Measurements from ENCODE around the gene SRD5A1.
A peak's percentile ranks its signal among the peaks of the same experiment; 100 is the strongest.
"Not testable (repeated sequence)": the region's sequence is repeated elsewhere in the genome, so short reads cannot be mapped to it uniquely, and the experiment has no call there.

Gene SRD5A1

DNA sequence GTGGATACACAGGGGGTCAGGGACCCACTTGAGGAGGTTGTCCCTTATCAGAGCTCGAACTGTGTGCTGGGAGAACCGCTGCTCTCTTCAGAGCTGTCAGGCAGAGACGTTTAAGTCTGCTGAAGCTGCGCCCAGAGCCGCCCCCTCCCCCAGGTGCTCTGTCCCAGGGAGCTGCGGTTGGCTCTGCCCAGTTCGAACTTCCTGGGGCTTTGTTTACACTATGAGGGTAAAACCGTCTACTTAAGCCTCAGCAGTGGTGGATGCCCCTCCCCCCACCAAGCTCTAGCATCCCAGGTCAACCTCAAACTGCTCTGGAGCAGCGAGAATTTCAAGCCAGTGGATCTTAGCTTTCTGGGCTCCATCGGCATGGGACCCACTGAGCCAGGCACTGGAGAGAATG, 15.9 kb downstream of the SRD5A1 start:
- DNase-seq, result no peak

DNA sequence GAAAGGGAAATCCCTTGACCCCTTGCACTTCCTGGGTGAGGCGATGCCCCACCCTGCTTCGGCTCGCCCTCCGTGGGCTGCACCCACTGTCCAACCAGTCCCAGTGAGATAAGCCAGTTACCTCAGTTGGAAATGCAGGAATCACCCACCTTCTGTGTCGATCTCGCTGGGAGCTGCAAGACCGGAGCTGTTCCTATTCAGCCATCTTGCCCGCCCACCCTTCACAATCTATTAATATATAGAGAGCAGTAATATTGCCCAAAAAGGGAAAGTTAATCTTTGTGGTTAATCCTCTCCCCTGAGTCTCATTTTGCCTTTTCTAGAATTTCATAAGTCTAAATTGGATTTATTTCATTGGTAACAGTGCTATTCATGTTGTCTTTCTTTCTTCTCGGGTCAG, 16.4 kb downstream of the SRD5A1 start:
- no peak for DNase-seq

- DNase-seq, result no peak
Observed at GRCh38 chr5:6652025-6652424, 18.8 kb downstream of the SRD5A1 start.

DNA sequence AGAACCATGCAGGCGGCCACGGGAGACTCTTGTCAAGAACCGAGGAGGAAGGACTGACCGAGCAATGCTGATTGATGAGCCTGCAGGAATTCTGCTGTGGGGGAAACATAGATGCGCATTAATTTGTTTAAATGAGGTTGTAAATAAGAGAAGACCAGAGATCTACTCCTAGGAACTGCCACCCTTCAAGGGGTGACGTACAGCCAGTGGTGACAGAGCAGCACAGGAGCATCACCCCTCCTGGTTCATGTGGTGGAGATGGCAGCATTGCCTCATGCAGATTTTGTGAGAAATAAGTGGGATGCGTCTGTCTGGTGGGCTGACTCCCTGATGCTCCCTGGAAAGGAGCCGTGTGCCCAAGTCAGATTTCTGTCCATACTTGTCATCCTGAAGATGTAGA, 22.2 kb downstream of the SRD5A1 start:
- DNase-seq, result no peak

DNA sequence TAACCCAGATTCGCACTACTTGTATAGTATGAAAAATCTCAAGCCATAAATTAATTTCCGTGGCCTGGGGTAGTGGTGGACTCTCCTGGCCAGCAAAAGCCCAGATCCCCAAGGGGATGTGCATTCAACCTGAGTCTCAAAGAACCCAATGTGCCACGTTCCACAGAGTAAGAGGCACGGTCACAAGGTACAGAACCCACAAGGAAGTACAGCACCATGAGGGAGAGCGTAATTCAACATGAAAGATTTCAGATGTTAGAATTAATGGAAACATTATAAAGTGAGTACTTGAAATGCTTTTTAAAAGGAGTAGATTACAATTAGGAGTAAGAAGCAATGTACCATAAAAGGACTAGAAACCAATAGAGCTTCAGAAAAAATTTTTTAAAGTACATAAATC, 23.4 kb downstream of the SRD5A1 start:
- no peak for DNase-seq

- no peak for DNase-seq
Observed at GRCh38 chr5:6659941-6660684, 26.9 kb downstream of the SRD5A1 start.

GRCh38 chr5:6660688-6661087, 27.4 kb downstream of the SRD5A1 start:
- DNase-seq, result no peak

DNA sequence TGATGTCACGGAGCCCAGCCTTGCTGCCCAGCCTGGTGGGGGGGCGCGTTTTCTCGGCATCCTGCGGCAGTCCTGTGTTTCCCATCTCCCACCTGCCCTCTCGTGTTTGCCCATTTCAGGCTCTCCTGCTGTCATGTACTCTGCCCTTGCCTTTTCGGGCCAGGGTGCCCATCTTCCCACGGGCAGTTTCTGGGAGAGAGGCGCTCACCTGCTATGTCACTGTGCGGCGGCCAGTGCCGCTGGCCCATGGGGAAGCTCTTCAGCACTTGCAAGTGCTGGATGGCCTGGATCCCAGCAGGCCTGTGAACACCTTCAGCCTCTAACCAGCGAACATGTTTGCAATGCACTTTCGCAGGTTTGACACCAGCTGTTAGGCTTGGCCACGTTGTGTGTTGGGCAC, 33.5 kb downstream of the SRD5A1 start:
- DNase-seq, result no peak

DNA sequence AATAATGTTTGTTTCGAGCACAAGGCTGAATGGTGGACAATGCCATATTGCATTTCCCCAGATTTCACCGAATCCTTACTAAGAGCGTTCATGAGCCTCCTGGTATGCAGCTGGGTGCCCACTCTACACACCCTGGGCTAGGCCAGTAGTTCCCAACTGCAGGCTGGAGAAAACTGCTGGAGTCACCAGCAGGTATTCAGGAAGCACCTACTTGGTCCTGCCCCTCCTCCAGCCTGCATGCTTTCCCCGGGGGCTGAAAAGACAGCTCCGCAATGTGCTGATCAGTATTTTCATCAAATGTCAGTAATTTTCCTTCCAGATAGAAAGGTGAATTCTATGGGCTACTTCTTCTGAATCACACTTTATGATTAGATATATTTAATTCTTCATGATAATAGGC, 34.4 kb downstream of the SRD5A1 start:
- DNase-seq, result no peak

GRCh38 chr5:6668717-6669116, 35.5 kb downstream of the SRD5A1 start:
- not testable (repeated sequence) for DNase-seq

- no peak for DNase-seq
Observed at GRCh38 chr5:6673031-6673430, 39.8 kb downstream of the SRD5A1 start.

DNA sequence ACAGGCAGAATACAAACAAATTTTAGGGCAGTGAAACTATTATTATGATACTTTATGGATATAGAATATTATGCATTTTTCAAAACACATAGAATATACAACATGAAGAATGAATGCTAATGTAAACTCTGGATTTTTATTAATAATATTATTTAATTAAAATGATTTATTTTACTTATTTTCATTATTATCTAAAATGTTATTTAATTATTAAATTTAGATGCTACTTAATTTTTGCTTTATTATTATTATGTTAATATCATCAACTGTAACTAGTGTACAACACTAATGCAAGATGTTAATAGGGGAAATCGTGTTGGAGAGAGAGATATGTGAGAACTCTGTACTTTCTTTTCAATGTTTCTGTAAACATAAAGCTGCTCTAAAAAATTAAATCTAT, 40.7 kb downstream of the SRD5A1 start:
- no peak for DNase-seq

DNA sequence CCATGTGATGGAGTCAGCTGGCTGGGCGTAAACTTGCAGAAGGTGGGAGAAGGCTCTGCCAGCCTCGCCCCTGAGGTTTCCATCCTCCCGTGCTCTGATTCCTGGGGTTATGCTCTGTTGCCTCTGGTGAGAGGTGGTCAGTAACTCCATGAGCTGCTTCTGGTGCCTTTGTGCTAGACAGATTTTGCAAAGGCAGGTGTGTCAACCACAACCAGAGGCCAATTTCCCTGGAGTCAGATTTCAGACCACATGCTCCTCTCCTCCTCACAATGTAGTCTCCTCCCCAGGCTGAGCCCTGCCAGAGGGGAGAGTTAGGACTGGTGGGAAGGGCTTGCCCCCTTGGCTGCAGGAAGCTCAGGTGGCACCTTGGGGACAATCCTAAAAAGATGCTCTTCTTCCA, 41.2 kb downstream of the SRD5A1 start:
- DNase-seq, result peak; percentile 13

- no peak for DNase-seq
Observed at GRCh38 chr5:6674886-6675285, 41.6 kb downstream of the SRD5A1 start.

DNA sequence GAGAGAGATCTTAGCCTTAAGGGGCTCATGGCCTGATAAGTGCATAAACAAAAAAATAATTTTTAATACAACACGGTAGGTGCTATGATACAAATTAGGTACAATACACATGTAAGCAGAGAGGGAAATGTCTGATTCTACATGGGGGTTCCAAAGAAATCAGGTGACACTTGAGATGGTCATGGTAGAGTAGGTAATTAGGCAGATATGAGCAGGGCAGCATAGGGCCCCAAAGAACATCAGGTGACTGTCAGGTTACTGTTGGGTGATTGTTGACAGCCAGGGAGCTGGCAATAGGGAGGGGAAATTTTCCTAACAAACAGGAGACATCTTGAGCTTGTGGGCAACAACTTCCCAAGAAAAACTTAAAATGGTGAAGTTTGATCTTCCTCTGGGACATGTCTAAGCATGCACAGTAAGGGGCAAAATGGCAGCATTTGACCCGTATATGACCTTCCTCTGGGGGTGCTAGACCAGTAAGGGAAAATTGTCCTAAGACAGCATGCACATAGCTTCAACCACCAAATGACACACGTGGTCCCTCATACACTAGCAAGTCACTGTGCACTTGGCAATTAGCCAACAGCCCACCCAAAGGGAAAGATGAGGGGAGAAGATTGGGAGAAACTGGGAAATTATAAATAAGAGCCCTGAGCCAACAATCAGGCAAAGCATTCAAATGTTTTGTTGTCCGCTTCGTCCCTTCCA, 42.7 kb downstream of the SRD5A1 start:
- DNase-seq, result no peak

GRCh38 chr5:6676702-6677101, 43.5 kb downstream of the SRD5A1 start:
- DNase-seq, result no peak

DNA sequence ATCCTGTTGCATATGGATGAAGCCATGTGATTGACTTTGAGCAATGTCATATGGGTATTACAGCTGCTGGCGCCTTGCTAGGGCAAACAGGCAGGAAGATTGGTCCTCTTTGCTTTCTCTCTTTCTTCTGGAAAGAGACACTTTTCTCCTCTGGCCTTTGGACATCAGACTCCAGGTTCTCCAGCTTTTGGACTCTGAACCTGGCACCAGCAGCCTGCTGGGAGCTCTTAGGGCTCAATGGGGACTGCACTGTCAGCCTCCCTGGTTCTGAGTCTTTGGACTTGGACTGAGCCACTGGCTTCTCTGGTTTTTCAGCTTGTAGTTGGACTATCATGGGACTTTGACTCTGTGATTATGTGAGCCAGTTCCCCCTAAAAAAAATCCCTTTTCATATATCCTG, 45.1 kb downstream of the SRD5A1 start:
- DNase-seq, result no peak

GRCh38 chr5:6680922-6681321, 47.7 kb downstream of the SRD5A1 start:
- no peak for DNase-seq

DNA sequence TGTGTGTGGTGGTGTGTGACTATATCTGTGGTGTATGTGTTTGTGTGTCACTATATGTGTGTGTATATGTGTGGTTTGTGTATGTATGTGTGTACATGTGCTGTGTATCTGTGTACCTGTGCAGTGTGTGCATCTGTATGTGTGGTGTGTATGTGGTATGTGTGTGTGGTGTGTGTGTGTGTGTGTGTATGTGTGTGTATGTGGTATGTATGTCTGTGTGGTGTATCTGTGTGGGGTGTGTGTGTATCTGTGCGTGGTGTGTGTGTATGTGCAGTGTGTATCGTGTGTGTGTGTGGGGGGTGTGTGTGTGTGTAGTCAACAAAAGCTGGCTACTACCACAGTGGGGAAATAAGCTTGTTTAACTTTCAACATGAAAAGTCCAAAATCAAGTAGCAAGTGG, 48.4 kb downstream of the SRD5A1 start:
- no peak for DNase-seq

DNA sequence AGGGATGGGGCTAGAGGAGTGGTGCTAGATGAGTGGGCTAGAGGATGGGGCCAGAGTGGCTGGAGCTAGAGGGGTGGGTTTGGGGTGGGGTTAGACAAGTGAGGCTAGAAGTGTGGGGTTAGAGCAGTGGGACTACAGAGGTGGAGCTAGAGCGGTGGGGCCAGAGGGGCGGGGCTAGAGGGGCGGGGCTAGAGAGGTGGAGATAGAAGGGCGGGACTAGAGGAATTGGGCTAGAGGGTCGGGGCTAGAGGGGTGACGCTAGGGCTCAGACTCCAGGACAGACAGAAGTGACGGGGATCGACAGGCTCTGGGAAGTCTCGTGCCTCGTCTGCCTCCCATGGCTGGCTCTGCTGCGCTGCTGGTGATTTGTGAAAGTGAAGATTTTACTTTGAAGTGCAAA, 49.0 kb downstream of the SRD5A1 start:
- no peak for DNase-seq

DNA sequence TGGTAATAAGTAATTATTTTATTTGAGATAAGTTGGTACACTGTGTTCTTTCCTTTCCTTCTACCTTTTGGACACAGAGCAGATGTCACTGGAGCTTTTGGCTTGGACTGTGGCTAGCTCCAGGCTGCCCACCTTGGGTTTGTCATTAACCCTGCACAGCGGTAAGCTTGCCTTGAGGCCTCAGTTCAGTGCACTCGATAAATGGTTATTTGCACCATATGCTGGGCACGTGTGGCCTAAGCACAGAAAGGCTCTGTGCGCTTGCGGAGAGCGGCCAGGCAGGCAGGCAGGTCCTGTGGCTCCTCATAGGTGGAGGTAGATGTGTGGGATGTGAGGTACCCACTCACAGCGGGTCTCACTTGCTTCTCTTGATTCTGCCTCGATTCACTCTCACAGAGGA, 50.0 kb downstream of the SRD5A1 start:
- no peak for DNase-seq

DNA sequence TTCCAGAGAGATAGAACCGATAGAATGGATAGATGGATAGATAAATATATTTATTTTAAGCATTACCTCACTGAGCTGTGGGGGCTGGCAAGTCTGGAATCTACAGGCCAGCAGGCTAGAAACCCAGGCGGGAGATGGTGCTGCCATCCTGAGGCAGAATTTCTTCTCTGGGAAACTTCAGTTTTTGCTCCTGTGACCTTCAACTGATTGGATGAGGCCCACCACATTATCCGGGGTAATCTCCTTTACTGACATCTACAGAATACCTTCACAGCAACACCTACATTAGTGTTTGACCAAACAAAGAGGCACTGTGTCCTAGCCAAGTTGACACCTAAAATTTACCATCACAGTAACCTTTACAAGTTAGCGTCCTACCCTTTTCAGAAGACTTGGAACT, 50.8 kb downstream of the SRD5A1 start:
- DNase-seq, result no peak

GRCh38 chr5:6686501-6686900, 53.3 kb downstream of the SRD5A1 start:
- DNase-seq, result no peak

DNA sequence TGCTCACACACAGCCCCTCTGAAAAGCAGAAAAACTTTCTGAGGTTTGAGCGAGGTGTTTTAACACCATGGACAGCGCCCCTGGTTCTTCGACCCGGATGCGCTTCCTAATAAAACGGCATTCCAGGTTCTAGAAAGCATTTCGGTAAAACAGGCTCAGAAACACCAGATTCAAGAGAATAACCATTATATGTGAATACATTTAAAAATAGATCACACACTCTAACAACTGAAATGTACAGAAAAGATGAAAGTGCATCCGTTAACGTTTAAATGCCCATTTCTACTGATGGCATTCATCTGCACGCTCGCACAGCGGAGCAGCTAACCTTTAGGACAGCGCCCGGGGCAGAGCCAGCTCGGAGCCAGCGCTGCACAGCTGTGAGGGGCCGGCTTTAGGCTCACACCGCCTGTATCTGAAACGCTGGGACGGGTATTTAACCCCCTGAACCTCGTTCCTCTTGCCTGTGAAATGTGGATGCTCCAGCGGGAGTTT, 53.7 kb downstream of the SRD5A1 start:
- DNase-seq, result no peak

DNA sequence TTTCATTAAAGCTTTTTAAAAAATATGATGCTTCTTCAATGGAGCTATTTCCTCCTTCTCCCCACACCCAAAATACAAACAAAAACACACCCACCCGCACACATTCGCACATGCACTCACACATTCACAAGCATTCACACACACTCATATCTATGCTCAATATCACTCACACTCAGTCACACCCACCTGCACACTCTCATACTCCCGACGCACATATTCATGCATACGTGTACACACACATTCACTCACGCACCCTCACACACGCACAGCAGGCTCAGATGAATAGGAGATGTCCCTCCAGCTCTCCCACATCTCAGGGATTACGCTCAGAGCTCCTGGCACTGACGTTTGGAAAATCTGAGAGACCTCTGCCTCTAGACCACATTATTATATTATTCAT, 54.3 kb downstream of the SRD5A1 start:
- DNase-seq, result no peak

Data from NCI-H2029 (cell line).